GM21786 (cell line): Measurements from ENCODE around the gene PODXL.

Experiments
- ATAC-seq: cut with Tn5 transposase; IDR thresholded peaks from one replicate; pipeline ENCODE4 v1.9.1; 2021; ENCODE audit not compliant: unreplicated experiment

The PODXL gene

DNA sequence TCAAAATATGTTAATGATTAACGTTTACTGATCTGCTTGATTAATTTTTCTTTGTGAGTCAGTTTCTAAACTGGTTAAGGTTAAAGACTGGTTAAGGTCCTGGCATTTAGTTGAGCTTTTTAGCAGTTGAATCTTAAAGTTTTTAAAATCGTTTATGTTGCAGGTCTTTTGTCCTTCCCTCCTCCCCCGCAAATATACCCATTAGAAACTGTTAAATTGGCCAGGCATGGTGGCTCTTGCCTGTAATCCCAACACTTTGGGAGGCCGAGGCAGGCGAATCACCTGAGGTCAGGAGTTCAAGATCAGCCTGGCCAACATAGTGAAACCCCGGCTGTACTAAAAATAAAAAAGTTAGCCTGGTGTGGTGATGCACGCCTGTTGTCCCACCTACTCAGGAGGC, 100.9 kb downstream of the PODXL start:
- ATAC-seq: no peak

DNA sequence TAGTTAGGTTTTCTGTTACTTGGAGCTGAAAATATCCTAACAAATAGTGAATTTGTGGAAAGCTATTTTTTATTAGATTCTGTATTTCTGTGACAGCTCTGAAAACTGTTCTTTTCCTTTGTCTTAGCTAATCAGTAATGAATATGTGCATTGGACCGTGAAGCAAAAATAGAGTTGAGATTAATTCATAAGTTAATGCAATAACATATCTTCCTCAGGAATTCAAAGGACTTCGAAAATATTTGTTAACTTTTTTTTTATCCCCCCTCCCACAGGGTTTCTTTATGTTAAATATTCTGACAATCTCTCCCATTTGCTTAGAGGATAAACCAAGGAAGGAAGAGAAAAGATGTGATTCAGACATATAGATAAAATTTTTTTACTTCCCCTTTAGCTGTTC, 101.4 kb downstream of the PODXL start:
- no peak for ATAC-seq

DNA sequence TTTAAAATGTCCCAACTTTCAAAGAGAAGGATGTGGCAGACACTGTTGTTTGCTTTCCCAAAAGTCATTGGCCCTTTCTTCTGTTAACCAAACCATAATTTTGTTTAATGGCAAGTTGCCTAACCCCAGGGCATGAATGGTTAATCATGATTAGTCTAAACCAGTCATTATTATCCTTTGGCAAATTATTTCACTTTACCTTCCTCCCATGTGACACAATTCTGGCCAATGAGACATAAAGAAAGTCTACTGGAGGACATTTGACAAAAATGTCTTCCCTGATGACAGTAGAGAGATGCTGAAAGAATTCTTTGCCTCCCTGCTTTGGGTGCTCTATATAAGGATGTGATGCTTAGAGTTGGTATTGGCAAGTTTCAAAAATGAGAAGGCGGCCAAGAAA, 101.9 kb downstream of the PODXL start:
- no peak for ATAC-seq
